ENCODE measurements around the gene ALDH1L1.

ALDH1L1 gene

GRCh38 chr3:126180477-126181397 is at the start of gene ALDH1L1:
ALDH1L1 (minus strand) TSS chr3:126180586; CDS start chr3:126160979, 19,607 bp downstream.
- peak; percentile 50 for DNase-seq (ENCODE audit: low read depth)

DNA sequence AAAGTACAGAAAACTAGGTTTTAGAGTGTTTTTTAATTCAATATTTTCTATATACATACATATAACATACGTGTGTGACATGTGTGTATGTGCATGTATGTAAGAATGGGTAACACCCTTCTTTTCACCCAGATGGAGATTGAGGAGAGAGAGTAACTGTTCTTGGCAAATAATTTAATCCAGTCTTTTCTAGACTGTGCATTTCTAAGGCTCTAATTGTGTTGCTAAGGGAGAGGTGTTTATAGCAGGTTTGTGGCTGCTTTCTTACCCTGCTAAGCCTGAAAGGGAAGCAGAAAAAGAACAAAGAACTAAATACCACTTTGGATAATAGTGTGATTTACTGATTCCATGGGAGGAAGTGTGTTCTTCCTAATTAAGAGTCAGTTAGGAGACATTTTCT is 46.0 kb upstream of the ALDH1L1 start:
- no peak for DNase-seq (ENCODE audit: low read depth)

DNA sequence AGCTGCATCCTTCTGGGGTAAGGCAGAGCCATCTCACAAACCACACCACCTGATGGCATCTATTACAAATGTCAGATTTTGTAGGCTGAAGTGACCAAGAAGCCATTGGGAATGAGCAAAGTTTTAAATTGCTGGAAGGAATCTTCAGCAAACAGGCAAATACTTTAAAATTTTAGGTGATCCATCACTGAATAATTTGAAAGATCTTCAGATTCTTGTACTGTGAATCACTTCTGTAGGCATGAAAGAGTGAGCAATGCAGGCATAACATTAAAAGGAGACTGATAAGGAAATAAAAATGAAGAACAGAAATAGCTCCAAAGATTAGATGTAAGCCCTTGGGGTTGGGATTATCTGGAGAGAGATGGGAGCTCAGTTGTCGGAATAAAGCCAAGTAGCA is 36.0 kb upstream of the ALDH1L1 start:
- DNase-seq (ENCODE audit: low read depth): peak; percentile 80

DNA sequence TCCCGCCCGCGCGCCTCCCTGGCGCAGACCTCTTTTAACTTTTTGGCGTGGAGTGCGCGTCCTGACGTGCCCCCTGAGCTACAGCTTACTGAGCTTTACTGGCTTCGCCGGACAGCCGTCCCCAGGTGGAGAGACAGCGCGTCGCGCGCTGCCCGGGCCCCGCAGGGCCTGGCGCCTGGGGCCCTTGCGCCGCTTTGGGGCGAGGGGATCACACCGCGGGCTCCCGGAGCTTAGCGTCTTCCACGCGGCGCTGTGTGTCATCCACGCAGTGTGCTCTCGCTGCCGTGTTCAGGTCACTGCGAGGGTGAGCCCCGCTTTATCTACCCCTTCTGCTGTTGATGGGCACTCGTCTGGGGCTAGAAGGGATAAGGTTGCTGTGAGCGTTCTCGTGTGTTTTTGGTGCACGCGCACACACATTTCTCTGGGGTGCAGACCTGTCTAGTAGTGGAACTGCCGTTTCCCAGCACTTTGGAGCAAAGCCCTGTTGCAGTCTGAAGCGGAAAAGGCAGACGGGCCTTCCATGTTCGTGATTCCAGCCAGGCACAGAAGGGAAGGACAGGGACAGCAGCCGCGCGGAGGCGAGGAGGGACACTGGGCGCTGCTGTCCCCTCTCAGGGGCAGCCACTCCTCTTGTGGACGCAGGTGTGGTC is 33.1 kb upstream of the ALDH1L1 start:
- no peak for DNase-seq (ENCODE audit: low read depth)

DNA sequence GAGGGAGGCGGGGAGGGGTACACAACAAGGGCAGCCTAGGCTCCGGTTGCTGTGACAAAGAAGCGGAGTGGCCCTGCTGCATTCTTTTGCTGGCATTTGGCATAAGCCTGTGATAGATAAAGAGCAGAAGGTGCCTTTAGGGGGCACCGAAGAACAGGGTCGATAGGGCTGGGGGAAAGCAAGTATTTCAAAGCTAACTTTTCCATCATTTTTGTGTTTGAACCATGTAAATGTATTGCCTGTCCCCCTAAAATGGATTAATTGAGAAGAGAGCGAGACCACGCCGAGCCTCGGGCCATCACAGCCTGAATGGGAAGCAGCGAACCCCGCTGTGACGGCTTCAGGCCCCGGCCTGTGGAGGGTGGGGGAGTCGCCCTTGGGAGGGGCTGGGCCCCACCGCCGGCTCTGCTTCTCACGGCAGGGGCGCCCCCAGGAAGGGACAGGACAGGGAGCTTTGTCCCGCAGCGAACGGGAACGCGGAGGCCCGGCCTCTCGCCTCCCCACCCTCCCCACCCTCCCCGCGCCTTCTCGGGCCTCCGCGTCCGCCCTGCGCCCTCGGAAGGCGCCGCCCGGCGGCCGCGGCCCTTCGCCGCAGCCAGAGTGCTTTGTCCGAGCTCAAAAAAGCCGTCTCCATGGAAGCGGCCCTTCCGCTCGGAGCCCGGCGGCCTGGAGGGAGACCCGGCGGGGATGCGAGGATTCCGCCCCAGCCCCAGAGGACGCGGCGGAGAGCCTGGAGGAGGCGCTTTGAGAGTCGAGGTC is 32.4 kb upstream of the ALDH1L1 start:
- peak; percentile 70 for DNase-seq (ENCODE audit: low read depth)

- no peak for DNase-seq (ENCODE audit: low read depth)
Observed at GRCh38 chr3:126212250-126212619, 31.8 kb upstream of the ALDH1L1 start.

DNA sequence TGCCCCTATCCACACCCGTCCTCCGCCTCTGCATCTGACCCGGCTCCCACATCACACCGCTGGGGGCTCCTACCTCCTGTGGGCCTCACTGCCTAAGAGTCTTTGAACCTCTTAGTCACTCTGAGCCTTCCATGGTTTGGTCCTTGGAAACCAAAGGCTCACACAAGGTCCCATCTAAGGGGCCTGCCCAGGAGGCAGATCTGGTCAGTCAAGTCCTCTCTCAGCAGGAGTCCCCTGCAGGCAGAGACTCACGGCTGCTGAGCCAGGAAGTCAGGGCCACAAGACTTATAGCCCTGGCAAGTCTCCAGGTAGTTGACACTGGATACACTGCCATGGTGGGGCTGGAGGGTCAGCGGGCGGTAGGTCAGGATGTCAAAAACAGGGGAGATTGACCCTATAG is 31.2 kb upstream of the ALDH1L1 start:
- DNase-seq (ENCODE audit: low read depth): peak; percentile 11

DNA sequence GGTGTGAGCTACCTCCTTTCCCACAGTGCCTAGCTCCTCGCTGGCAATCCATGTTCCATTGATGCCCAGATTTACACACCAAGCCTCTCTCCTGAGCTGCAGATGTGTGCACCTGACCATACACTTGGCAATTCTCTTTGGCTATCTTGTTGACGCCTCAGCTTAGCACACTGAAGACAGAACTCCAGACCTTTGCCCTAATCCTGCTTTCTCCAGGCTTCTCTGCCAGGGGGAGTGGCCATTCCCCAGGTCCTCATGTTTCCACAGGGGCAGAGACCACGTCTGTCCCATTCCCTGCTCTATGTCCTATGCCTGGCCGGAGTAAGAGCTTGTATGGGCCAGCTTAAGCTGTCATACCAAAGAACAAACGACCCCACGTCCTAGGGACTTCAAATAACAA is 30.2 kb upstream of the ALDH1L1 start:
- DNase-seq (ENCODE audit: low read depth): no peak

GRCh38 chr3:126209741-126210140 is 29.4 kb upstream of the ALDH1L1 start:
- DNase-seq (ENCODE audit: low read depth): no peak

DNA sequence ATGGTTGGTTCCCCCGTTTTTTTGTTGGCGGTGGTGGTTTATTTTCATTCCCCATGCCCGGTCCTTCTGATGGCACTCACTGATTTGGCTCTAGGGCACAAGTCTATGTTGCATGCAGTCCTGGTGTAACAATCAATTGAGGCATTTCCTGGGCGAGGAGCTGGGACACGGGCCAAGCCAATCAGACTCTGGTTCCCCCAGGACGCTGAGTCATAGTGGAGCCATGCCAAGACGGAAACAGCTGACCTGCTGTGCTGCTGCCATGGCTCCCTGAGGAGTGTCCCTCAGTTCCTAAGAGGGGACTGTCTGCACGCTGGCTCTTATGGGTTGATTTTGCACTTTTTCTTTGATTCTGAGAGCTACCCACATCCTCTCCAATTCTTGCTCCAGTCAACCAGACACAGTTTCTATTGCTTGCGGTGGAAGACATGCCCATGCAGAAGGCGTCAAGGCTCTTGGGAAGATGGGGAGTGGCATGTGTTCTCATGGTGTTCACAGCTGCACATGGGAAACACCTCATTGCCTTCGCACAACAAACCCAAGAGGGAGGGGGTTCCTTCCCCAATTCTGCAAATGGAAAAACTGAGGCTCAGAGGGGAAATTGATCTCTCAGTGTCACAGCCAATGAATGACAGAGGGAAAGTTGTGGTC is 28.3 kb upstream of the ALDH1L1 start:
- peak; percentile 97 for DNase-seq (ENCODE audit: low read depth)

DNA sequence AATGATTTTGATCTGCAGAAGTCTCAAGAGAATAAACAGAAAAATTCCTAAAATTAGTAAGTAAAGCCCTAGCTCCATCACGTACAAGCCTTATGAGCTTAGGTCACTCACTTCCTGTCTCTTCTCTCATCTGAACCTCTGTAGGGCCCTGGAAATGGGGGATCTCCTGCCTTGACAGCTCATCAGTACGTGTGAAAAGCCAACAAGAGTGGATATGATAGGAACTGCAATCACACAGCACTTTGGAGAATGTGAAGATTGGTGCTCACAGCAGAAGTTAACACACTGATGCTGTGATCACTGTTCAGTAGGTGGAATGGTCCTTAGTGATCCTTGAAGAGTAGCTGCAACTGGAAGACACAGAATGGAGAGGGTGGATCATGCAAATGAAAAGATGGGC is 27.8 kb upstream of the ALDH1L1 start:
- peak; percentile 72 for DNase-seq (ENCODE audit: low read depth)

DNA sequence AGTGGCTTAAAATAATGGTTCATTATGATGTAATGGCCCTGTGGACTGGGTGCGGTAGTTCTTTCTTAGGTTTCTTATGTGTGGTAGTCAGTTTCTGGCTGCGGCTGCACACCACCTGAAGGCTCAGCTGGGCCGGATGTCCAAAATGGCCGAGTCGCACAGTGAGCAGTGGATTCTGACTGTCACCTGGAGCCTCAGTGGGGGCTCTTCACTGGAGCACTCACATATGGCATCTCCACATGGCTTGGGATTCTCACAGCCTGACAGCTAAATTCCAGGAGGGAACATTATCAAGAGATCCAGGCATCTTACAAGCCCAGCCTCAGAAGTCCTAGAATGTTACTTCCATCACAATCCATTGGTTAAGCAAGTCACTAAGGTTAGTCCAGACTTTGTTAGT is 26.8 kb upstream of the ALDH1L1 start:
- no peak for DNase-seq (ENCODE audit: low read depth)

GRCh38 chr3:126205717-126206655 is 25.6 kb upstream of the ALDH1L1 start:
- DNase-seq (ENCODE audit: low read depth): no peak

DNA sequence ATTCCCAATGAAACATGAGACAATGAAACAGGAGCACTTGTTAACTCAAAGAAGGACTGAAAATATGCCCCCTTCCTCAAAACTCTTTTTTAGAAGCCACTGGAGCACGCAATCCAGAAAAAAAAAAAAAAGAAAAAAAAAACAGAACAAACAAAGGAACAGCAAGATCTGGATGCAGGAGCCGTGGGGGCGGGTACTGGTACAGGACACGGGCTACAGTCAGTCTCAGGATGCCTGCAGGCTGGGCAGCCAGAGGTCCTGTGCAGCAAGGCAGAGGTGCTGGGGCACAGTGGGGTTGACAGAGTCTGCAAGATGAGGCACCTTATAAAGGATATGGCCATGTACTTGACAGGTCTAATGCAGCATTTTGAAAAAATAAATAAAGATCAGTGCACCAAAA is 22.3 kb upstream of the ALDH1L1 start:
- DNase-seq (ENCODE audit: low read depth): no peak

- no peak for DNase-seq (ENCODE audit: low read depth)
Observed at GRCh38 chr3:126202276-126202675, 21.9 kb upstream of the ALDH1L1 start.

GRCh38 chr3:126201168-126201567 is 20.8 kb upstream of the ALDH1L1 start:
- DNase-seq (ENCODE audit: low read depth): no peak

- DNase-seq (ENCODE audit: low read depth): no peak
Observed at GRCh38 chr3:126200534-126200933, 20.1 kb upstream of the ALDH1L1 start.

- no peak for DNase-seq (ENCODE audit: low read depth)
Observed at GRCh38 chr3:126199256-126199655, 18.9 kb upstream of the ALDH1L1 start.

DNA sequence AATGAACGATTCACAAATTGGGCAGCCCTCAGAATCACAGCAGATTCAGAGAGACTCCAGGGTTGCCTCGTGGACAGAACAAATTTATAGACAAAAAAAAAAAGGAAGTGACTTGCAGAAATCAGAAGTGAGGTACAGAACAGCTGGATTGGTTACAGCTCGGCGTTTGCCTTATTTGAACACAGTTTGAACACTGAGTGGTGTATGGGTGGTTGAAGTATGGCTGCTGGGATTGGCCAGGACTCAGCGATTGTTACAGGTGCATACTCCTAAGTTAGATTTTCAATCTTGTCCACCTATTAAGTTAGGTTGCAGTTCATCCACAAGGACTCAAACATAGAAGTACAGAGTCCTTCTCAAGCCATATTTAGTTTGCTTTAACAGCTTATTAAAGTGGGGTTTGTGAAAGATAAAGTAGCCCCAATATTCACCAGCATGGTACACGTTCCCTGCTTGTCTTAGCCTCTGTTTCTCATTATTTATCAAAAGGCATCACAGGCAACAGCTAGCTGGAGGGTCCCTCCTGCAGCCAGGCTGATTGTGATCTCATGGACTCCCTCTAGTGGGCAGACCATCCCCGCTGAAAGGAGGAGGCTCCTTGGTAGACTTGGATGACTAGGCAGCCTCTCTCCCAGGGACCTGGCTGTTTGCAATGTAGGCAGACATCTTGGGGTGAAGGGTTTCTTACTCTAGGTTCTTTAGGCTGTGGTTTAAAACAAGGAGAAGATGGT is 17.6 kb upstream of the ALDH1L1 start:
- peak; percentile 79 for DNase-seq (ENCODE audit: low read depth)

DNA sequence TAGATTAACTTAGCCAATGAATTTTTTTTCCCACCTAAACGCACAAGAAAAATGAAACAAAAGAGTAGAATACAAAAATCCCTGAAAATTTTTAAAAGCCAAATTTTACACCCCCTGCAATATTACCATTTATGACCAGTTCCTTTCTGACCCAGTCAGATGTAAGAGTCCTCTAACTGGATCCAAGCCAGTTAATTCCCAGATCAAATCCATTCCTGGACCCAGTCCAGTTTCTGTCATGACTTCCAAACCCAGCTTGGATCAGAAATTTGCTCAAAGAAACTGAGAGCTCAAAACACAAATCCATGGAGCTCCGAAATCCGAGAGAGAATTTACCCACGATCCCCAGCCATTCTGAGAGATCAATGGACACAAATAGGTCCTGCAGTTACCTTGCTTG is 17.0 kb upstream of the ALDH1L1 start:
- DNase-seq (ENCODE audit: low read depth): no peak

Data from ELR (cell line).